ENCODE data around the gene POU6F2.

DNA sequence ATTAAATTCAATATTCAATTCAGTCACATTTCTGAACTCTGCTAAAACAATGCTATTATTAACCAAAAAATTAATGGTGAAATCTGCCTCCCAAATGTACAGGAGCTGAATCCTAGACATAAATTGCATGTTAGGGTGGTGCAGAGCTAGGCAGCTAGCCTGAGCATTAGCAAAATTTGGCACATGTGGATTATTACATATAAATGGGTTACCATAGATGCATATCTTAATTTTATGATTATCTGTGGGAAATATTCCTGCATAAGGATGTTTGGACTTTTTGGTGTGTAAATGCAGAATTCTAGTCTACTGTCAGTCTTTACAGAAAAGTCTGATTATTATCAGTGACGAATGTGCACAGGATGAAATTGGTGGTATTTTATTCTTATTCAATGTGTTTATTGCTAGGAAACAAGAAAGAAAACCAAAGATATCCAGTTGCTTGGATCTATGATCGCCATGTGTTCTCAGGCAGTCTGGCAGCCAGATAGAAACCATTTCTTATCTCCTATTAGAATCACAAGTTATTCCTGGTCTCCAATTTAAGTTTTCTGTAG, 150.7 kb downstream of the POU6F2 start:
- TF ChIP-seq, protein P1, sequence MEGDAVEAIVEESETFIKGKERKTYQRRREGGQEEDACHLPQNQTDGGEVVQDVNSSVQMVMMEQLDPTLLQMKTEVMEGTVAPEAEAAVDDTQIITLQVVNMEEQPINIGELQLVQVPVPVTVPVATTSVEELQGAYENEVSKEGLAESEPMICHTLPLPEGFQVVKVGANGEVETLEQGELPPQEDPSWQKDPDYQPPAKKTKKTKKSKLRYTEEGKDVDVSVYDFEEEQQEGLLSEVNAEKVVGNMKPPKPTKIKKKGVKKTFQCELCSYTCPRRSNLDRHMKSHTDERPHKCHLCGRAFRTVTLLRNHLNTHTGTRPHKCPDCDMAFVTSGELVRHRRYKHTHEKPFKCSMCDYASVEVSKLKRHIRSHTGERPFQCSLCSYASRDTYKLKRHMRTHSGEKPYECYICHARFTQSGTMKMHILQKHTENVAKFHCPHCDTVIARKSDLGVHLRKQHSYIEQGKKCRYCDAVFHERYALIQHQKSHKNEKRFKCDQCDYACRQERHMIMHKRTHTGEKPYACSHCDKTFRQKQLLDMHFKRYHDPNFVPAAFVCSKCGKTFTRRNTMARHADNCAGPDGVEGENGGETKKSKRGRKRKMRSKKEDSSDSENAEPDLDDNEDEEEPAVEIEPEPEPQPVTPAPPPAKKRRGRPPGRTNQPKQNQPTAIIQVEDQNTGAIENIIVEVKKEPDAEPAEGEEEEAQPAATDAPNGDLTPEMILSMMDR (IDR thresholded peaks at IDR 0.05): no peak
- TF ChIP-seq POLR2A (IDR thresholded peaks at IDR 0.05) (no peak), POLR2AphosphoS5 (IDR thresholded peaks at IDR 0.05) (no peak)

All from breast epithelium (tissue), 3 donors.